NCI-H1105 (cell line): ENCODE measurements around the gene RBM34.
A peak's percentile ranks its signal among the peaks of the same experiment; 100 is the strongest.

Experiments used
- DNase-seq: peaks from one replicate; lab custom pipeline; 2025; lab: John Stamatoyannopoulos, UW

RBM34 gene

DNA sequence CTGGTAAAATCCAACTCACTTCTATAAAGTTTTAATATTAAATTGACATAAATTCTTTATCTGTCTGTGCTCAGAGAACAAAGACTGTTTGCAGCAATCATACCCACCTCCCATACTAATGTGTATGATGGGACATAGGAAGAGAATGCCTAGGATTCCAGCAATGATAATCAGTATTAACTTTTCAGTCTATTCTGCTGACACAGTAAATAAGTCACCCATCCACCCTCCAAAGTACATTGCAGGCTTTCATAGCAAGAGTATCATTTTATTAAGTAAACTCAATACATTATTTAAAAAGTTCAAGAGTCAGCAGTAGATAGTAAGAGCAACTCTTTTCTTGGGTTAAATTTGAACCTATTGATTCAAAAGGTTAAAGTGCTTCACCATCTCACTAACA lies 8.8 kb downstream of the RBM34 start:
- DNase-seq, result no peak

GRCh38 chr1:235151033-235151432 lies 10.0 kb downstream of the RBM34 start:
- DNase-seq, result no peak

- DNase-seq, result no peak
Observed at GRCh38 chr1:235149824-235150223, 11.2 kb downstream of the RBM34 start.

DNA sequence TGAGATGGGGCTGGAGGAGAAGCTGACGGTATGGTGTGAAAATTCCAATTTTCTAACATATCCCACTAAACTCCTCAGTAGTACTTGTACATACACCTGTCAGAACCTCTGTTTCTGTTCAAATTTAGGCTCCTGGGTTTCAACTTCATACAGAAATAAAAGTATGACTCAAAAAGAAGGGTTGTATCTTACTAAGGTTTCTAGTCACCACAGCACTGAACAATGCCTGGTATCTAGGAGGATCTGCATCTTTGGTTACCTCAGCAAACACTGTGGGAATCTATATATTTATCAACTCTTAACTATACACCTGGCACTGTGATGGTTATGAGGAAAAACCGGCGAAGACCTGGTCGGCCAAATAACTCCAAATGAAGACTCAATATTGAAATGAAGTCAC lies 13.8 kb downstream of the RBM34 start:
- DNase-seq, result no peak

GRCh38 chr1:235145639-235146038 lies 15.4 kb downstream of the RBM34 start:
- DNase-seq, result no peak

DNA sequence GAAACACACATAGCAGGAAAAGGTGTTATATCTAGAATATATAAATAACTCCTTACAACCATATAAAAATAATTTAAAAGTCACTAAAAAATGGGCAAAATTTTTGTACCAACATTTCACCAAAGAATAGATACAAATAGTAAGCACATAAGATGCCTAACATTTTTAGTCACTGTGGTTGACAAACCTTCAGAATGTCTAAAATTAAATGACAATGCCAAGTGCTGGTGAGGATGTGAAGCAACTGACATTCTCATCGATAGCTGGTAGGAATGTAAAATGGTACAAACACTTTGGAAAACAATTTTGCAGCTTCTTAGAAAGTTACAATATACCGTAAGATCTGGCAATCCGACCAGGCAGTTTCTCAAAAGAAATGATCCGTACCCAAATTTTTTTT lies 18.1 kb downstream of the RBM34 start:
- DNase-seq, result no peak

DNA sequence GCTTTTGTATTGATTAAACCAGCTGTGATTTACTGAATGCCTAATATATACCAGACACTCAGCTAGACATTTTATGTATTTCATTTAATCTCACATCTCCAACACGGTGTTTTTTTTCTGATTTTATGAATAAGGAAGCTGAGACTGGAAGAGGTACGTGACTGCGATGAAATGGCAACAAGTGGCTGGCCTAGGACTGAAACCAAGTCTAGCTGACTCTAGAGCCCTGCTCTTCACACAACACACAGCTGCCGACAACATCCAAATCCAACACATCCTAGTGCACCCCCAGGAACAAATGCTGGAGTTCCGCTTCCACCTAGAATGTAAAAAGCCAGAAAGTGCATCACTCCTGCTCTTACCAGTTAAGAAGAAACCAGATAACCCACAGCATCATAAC lies 21.7 kb downstream of the RBM34 start:
- no peak for DNase-seq

GRCh38 chr1:235138821-235139220 lies 22.2 kb downstream of the RBM34 start:
- DNase-seq, result no peak

DNA sequence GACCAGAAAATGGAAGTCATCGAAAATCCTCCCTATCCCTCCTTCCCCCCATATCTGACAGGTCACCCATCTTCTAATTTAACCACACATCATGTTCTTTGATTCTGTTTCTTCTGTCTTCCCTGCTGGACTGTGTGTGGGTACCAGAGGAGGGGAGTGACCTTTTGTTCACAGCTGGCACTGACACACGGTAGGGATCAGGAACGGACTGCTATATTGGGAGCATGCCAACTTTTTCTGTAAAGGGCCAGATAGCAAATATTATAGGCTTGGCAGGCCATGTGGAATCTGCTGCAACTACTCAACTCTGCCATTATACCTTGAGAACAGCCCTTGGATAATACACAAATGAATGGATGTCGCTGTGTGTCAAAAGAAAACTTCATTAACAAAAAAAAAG lies 24.9 kb downstream of the RBM34 start:
- DNase-seq, result peak; percentile 28

DNA sequence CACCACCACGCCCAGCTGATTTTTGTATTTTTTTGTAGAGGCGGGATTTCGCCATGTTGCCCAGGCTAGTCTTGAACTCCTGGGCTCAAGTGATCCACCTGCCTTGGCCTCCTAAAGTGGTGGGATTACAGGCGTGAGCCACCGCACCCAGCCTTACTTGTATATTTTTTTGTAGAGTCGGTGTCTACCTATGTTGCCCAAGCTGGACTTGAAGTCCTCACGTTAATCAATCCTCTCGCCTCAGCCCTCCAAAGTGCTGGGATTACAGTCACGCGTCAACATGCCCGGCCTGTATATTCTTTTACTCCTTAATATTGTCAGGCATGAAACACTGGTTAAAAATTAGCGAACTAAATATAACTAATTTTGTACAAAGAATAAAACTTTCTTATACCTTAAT lies 26.9 kb downstream of the RBM34 start:
- no peak for DNase-seq

DNA sequence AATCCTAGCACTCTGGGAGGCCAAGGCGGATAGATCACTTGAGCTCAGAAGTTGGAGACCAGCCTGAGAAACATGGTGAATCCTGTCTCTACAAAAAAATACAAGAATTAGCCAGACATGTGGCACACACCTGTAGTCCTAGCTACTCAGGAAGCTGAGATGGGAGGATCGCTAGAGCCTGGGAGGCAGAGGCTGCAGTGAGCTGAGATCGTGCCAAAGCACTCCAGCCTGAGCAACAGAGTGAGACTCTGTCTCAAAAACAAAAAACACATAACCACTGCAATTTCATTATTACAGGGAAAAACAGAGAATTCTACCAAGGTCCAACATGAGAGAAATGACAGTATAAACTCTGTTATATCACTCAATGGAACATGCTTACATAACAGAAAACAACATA lies 28.0 kb downstream of the RBM34 start:
- DNase-seq, result no peak

DNA sequence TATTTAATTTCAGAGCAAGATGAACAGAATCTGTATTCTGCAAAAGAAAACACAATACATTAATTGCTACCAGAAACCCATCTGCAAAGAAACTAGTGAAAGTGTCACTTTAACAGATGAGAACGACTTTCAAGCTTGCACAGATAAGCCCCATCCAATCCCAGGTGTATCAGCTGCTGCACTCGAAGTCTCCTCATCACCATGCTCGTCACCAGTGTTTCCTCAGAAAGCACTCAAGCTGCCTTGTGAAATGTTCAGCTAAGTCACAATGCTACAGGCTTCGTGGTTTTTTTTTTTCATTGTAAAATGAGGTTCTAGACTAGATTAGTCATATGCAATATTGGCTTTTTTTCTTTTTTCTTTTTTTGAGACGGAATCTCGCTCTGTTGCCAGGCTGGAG lies 29.1 kb downstream of the RBM34 start:
- no peak for DNase-seq

DNA sequence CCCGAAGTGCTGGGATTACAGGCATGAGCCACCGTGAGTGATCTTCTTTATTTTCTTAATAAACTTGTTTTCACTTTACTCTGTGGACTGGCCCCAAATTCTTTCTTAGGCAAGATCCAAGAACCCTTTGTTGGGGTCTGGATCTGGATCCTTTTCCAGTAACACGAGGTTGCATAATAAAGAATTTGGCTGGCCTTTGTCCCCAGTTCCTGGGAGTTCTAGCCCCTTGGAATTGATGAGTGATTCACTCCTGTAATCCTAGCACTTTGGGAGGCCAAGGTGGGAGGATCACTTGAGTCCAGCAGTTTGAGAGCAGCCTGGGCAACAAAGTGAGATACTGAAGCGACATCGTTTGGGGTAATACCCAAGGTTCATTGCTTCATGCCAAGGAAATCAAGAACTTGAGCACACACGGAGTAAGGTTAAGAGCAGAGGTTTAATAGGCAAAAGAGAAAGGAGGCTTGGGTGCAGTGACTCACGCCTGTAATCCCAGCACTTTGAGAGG lies 30.2 kb downstream of the RBM34 start:
- no peak for DNase-seq

GRCh38 chr1:235129774-235130570 lies 31.1 kb downstream of the RBM34 start:
- DNase-seq, result no peak

GRCh38 chr1:235128456-235129328 lies 32.4 kb downstream of the RBM34 start, which contains the start of gene TOMM20:
TOMM20 (minus strand) TSS chr1:235128837; CDS start chr1:235128715, 122 bp downstream.
- peak; percentile 85 for DNase-seq

DNA sequence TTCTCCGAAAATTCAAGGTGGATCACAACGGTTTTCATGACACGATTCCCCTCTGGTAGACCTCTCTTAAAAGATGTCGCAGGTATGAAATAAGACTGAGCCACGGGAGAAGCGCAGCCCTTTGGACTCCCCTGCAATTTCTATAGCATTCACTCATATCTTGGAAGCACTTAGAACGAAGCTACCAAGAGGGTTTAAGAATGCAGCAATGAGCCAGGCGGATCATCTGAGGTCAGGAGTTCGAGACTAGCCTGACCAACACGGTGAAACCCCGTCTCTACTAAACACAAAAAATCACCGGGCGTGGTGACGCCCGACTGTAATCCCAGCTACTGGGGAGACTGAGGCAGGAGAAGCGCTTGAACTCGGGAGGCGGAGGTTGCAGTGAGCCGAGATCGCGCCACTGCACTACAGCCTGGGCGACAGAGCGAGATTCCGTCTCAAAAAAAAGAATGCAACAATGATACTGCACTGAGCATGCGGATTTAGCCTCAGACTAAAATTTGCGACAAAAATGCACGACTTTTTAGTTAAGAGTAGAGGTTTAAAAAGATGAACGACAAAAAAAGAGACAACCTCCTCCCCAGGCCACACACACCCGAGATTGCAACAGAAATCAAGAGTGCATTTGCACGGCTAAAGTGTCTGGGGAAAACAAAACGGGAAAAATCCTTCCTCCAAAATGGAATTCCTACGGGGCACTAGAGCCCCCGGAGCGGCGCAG lies 33.2 kb downstream of the RBM34 start:
- no peak for DNase-seq

GRCh38 chr1:235127203-235127602 lies 33.8 kb downstream of the RBM34 start:
- no peak for DNase-seq

DNA sequence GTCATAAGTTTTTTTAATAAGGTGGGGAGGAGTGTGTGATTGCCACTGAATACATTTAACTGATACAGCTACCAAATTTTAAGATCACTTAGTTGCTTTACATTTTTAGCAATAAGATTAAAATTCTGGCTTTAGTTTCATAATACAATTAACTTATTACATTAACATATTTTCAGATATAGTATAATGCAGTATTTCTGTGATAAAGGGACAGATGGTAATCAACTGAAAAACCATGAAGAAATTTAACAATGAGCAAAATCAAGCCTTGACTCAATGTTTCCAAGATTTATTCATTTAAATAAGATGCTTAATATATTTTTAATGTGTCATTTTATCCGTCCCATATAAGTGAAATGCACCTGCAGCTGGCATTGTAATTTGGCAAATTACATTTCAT lies 36.4 kb downstream of the RBM34 start:
- no peak for DNase-seq

- no peak for DNase-seq
Observed at GRCh38 chr1:235124111-235124510, 36.9 kb downstream of the RBM34 start.

- DNase-seq, result no peak
Observed at GRCh38 chr1:235122348-235122747, 38.7 kb downstream of the RBM34 start.

DNA sequence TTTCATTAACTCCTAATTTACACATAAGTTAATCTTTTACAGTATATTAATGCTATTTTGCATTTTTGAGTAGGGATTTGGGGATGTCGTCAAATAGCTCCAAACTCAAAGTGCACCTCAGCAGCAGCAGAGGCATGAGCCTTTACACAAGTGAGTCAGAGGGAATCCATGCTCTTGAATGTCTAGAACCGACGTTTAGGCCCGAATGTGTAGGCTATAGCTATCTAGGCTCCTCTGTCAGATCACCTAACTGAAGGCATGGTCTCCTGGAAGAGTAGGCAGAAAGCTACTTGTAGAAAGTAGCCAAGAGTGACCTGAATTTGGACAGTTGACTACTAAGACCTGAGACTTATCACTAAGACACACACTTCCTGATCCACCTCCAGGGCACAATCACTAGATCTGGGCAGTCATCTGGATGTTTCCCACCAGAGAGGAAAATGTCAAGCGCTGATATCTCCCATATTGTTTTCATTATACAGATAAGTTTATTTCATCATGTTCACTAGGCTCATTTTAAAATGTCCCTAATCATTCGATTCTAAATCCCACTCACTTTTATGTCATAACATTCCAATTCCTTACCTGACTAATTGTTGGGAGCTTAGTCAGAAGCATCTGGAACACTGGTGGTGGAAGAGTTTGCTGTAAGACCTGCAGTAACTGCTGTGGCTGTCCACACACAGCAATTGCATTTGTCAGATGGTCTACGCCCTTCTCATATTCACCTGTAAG lies 47.7 kb downstream of the RBM34 start:
- no peak for DNase-seq
